ENCODE data around the gene BABAM2. TPM values are rescaled to one million over a fixed set of nuclear protein-coding genes. Genes with fewer than 3 reads are reported as not detected.

Gene BABAM2
- total RNA-seq, 1 donor from 2014 or later, result 35.3 TPM

DNA sequence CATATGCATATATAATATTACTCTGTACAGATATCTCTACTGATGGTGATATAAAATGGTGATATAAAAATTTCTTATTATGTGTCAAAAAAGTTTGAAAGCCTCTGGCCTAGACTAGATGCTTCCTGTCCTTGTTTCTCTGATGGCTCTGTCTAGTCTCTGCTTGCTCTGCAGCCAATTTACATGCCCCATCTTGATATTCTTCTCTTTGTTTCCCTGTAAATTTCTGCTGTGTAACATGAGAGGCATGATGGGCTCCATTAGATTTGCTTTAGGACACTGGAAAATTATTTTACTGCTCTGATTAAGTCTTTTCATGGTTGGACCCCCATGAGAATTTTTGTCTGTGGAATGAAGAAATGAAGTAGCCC lies 24.3 kb downstream of the BABAM2 start:
- H3K36me3 ChIP-seq (ENCODE audit: control insufficient read depth, insufficient read depth, low read length), result no peaks in the 10 kb centered on the region
- TF ChIP-seq, protein P1, sequence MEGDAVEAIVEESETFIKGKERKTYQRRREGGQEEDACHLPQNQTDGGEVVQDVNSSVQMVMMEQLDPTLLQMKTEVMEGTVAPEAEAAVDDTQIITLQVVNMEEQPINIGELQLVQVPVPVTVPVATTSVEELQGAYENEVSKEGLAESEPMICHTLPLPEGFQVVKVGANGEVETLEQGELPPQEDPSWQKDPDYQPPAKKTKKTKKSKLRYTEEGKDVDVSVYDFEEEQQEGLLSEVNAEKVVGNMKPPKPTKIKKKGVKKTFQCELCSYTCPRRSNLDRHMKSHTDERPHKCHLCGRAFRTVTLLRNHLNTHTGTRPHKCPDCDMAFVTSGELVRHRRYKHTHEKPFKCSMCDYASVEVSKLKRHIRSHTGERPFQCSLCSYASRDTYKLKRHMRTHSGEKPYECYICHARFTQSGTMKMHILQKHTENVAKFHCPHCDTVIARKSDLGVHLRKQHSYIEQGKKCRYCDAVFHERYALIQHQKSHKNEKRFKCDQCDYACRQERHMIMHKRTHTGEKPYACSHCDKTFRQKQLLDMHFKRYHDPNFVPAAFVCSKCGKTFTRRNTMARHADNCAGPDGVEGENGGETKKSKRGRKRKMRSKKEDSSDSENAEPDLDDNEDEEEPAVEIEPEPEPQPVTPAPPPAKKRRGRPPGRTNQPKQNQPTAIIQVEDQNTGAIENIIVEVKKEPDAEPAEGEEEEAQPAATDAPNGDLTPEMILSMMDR (IDR thresholded peaks at IDR 0.05; ENCODE audit: insufficient read depth, low read length, poor library complexity, severe bottlenecking), result no peak
- no peaks in the 10 kb centered on the region for H3K27me3 ChIP-seq (ENCODE audit: control insufficient read depth, insufficient read depth, low read length)
- DNase-seq (ENCODE audit: low read depth), result no peak
- no peak overlapping the region for H3K4me3 ChIP-seq (ENCODE audit: low read depth, low read length)

DNA sequence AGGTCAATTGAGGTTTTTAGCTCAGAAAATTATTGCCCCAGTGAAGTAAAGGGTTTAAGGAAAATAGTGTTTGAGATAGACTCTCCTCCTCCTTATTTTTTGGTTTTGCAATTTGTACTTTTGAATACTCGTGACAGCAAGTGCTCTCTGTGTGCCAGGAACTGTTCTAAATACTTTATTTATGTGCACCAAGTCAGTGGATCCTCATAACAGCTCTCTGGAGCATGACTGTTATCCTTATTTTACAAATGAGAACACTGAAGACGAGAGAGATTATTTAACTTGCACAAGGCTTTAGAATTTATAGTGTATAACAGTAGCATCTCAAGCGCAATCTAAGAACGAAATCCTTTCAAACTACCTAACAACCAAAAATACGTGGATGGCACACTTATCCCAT lies 24.7 kb downstream of the BABAM2 start:
- no peak overlapping the region for H3K4me3 ChIP-seq (ENCODE audit: low read depth, low read length)

DNA sequence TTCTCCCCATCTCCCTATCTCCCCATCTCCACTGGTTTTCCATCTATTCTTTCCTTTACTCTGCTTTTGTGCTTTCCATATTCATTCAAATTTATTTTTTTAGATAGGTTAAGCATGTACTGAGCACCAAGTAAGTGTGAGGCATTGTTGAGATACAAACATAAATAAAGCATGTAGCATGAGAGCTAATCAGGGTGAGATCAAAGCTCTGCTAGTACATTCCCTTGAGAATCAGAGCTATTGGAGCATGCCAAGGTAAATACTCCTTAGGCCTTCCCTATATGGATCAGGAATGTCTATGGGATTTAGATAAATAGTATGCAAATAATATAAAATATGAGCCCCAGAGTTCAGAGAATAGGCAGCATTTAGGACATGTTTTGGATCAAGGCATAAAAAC lies 25.3 kb downstream of the BABAM2 start:
- Histone ChIP-seq H3K27me3 (ENCODE audit: control insufficient read depth, insufficient read depth, low read length) (no peaks in the 10 kb centered on the region), H3K4me3 (ENCODE audit: low read depth, low read length) (no peak overlapping the region), H3K36me3 (ENCODE audit: control insufficient read depth, insufficient read depth, low read length) (no peaks in the 10 kb centered on the region)
- TF ChIP-seq, protein P1 (IDR thresholded peaks at IDR 0.05; ENCODE audit: insufficient read depth, low read length, poor library complexity, severe bottlenecking), result no peak
- DNase-seq (ENCODE audit: low read depth), result no peak

More for the DNA sequence above, 24.7 kb downstream of the BABAM2 start:
- Histone ChIP-seq H3K27me3 (ENCODE audit: control insufficient read depth, insufficient read depth, low read length) (no peaks in the 10 kb centered on the region), H3K36me3 (ENCODE audit: control insufficient read depth, insufficient read depth, low read length) (no peaks in the 10 kb centered on the region)
- no peak for DNase-seq (ENCODE audit: low read depth)
- TF ChIP-seq, protein P1 (IDR thresholded peaks at IDR 0.05; ENCODE audit: insufficient read depth, low read length, poor library complexity, severe bottlenecking), result no peak

DNA sequence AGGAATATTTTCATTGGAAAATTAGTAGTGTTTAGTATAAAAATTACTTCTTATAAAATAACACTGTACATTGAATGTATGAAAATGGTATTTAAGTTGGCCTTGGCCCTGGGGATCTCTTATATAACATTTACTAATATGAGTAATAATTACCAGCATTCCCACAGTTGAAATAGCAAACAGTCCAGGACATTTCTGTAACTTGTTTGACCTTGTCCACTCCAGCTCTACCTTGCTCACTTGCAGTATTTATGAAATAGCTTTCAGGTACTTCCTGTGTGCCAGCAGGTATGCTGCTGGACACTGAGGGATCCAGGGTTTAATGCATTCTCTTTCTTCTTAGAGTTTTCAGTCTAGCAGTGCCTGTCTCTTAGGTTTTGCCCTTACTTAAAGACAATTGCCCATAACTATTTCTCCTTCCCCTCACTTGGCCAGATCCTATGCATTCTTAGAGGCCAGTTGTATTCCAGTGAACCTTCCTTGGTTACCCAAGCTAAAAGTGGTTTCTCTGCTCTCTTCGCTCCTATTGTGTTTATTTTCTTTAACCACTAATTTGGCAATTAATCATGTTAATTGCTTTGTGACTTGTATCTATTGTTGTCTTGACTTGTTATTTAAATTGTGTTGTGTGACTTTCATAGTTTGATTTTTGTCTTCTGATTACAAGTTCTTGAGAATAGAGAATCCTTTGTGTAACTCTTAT lies 25.9 kb downstream of the BABAM2 start:
- Histone ChIP-seq H3K36me3 (ENCODE audit: control insufficient read depth, insufficient read depth, low read length) (no peaks in the 10 kb centered on the region), H3K4me3 (ENCODE audit: low read depth, low read length) (no peak overlapping the region), H3K27me3 (ENCODE audit: control insufficient read depth, insufficient read depth, low read length) (no peaks in the 10 kb centered on the region)
- TF ChIP-seq, protein P1 (IDR thresholded peaks at IDR 0.05; ENCODE audit: insufficient read depth, low read length, poor library complexity, severe bottlenecking), result no peak
- DNase-seq (ENCODE audit: low read depth), result no peak

DNA sequence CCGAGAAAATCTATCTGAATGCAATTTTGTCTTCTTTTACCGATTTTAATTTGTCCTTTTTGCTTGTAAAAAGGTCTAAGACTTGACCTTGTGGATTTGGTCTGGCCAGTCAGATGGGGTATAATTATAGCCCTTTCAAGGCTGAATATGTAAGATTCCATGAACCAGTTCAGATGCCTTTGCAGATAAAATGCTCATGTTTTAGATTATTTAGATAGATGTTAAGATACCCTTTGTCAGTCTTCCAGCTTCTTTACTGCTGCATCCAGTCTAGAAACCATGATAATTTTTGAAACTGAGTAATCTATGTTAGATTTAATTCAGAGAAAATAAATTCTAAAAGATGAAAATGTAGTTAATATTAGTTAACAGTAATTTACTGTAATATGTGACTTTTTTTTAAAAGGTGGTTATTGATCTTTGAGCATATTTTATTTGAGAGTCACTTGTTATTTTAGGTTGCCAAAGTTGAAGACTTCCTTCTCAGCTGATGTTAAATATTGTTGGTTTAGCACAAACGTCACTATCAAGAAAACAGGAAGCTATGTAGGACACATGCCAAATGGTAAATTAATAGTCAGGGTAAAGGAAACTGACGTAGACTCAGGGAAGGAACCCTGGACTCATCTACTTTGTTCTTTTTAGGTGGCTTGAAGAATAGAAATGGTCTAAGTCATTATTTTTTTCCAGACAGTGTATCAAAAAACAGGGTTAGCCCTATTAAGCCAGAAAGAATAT lies 29.8 kb downstream of the BABAM2 start:
- no peak overlapping the region for H3K4me3 ChIP-seq (ENCODE audit: low read depth, low read length)
- no peaks in the 10 kb centered on the region for H3K36me3 ChIP-seq (ENCODE audit: control insufficient read depth, insufficient read depth, low read length)
- H3K27me3 ChIP-seq (ENCODE audit: control insufficient read depth, insufficient read depth, low read length), result no peaks in the 10 kb centered on the region
- peak; percentile 48 for DNase-seq (ENCODE audit: low read depth)
- TF ChIP-seq, protein P1 (IDR thresholded peaks at IDR 0.05; ENCODE audit: insufficient read depth, low read length, poor library complexity, severe bottlenecking), result no peak
